ENCODE data around the gene F8. TPM values are rescaled to one million over a fixed set of nuclear protein-coding genes. Genes with fewer than 3 reads are reported as not detected.

Gene F8
- total and polyA plus RNA-seq, 12 donors: 13.4 to 78.1 (median 38.6) TPM

GRCh38 chrX:155026727-155027508 is 4.4 kb upstream of the F8 start, which contains the start of gene FUNDC2:
Gene FUNDC2, plus strand, starts transcription at chrX:155026844. Its CDS starts 95 bp downstream, at chrX:155026939.
- Histone ChIP-seq H3K27me3 (no peaks in the 10 kb centered on the region), H3K27ac (peak within 1 kb of the TSS; percentile 89 to 98 (median 97)), H3K4me3 (peak within 1 kb of the TSS in 3 of 4 donors; percentile 26 to 68 (median 61)), H3K36me3 (replicated peaks in 1 of 2) (no peaks in the 10 kb centered on the region), H3K9me3 (replicated peaks in 1 of 3) (no peaks in the 10 kb centered on the region), H3K4me1 (replicated peaks in 1 of 2) (peaks cover 0 to 14% of the 10 kb centered on the region in 2 donors)
- TF ChIP-seq POLR2A (IDR thresholded peaks at IDR 0.05): peak; percentile 82 to 85
- TF ChIP-seq, protein P1, sequence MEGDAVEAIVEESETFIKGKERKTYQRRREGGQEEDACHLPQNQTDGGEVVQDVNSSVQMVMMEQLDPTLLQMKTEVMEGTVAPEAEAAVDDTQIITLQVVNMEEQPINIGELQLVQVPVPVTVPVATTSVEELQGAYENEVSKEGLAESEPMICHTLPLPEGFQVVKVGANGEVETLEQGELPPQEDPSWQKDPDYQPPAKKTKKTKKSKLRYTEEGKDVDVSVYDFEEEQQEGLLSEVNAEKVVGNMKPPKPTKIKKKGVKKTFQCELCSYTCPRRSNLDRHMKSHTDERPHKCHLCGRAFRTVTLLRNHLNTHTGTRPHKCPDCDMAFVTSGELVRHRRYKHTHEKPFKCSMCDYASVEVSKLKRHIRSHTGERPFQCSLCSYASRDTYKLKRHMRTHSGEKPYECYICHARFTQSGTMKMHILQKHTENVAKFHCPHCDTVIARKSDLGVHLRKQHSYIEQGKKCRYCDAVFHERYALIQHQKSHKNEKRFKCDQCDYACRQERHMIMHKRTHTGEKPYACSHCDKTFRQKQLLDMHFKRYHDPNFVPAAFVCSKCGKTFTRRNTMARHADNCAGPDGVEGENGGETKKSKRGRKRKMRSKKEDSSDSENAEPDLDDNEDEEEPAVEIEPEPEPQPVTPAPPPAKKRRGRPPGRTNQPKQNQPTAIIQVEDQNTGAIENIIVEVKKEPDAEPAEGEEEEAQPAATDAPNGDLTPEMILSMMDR (IDR thresholded peaks at IDR 0.05): no peak
- 0 to 35% (median 15%) methylated on average over 14 to 82 of the region's 82 CpGs for WGBS, 4 donors
- peak; percentile 93 to 97 (median 95) for DNase-seq
- intact Hi-C loops (cut with DNase I): no loop called here

GRCh38 chrX:155026420-155026726 is 3.9 kb upstream of the F8 start:
- 1 to 36% (median 15%) methylated on average over 7 to 16 of the region's 16 CpGs for WGBS, 4 donors
- intact Hi-C loops (cut with DNase I): no loop called here

DNA sequence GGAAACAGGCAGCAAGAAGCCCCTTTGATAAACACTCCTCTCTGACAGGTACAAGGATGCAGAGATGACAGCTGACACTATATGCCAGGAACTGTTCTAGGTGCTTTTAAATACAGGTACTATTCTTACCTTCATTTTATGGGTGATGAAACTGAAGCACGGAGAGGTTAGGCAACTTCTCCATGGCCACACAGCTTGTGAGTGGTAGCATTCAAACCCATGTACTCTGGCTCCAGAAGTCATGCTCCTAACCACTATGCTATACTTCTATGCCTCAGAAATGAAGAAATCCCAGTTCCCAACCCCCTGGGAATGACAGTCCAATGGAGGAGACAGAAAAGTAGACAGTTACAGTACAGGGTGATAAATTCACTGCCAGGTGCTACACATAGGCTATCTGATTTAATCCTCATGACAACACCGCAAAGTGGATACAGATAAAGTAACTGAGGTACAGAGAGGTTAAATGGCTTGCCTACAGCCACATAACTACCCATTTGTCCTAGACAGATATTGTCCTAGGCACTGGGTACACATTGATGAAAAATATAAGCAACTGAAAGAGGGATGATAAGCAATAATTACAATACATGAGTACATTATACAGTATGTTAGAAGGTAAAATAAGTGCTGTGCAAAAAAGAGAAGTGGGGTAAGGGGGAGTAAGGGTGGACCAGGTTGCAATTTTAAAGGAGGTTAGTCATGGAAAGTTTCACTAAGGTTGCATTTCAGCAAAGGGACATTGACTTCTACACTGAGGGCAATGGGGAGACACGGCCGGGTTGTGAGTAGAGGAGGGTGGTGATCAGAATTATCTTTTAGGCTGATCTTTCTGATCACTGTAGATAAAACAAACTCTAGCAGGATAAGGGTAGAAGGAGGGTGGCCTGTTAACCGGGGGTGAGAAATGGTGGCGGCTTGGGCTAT is 1.6 kb upstream of the F8 start:
- Histone ChIP-seq H3K4me3 (no peak overlapping the region), H3K4me1 (replicated peaks in 1 of 2) (peaks cover 0 to 14% of the 10 kb centered on the region in 2 donors), H3K27me3 (no peaks in the 10 kb centered on the region), H3K27ac (no peak overlapping the region), H3K9me3 (replicated peaks in 1 of 3) (no peaks in the 10 kb centered on the region), H3K36me3 (replicated peaks in 1 of 2) (no peaks in the 10 kb centered on the region)
- no peak for DNase-seq
- TF ChIP-seq, protein P1 (IDR thresholded peaks at IDR 0.05): no peak
- no peak for TF ChIP-seq POLR2A (IDR thresholded peaks at IDR 0.05)
- 84 to 96% (median 92%) methylated on average over 5 to 6 of the region's 6 CpGs for WGBS, 4 donors
- intact Hi-C loops (cut with DNase I): no loop called here

More at GRCh38 chrX:155026420-155026726, 3.9 kb upstream of the F8 start:
- H3K27ac ChIP-seq: peak overlapping the region; percentile 76 to 98 (median 96)
- peaks cover 0 to 14% of the 10 kb centered on the region in 2 donors for H3K4me1 ChIP-seq (replicated peaks in 1 of 2)
- peak overlapping the region in 2 of 4 donors; percentile 6 to 61 for H3K4me3 ChIP-seq
- DNase-seq: no peak
- H3K36me3 ChIP-seq (replicated peaks in 1 of 2): no peaks in the 10 kb centered on the region
- H3K9me3 ChIP-seq (replicated peaks in 1 of 3): no peaks in the 10 kb centered on the region
- no peaks in the 10 kb centered on the region for H3K27me3 ChIP-seq
- TF ChIP-seq POLR2A (IDR thresholded peaks at IDR 0.05): no peak
- TF ChIP-seq, protein P1 (IDR thresholded peaks at IDR 0.05): no peak

GRCh38 chrX:155020591-155020990 is 1.9 kb downstream of the F8 start:
- H3K36me3 ChIP-seq (replicated peaks in 1 of 2): no peaks in the 10 kb centered on the region
- H3K27ac ChIP-seq: no peak overlapping the region
- H3K4me3 ChIP-seq: no peak overlapping the region
- H3K4me1 ChIP-seq (replicated peaks in 1 of 2): no peaks in the 10 kb centered on the region
- DNase-seq: no peak
- WGBS, 4 donors: 77 to 85% (median 82%) methylated on average over 3 of the region's 3 CpGs
- no peaks in the 10 kb centered on the region for H3K27me3 ChIP-seq
- intact Hi-C loops (cut with DNase I): no loop called here
- no peak for TF ChIP-seq POLR2A (IDR thresholded peaks at IDR 0.05)
- TF ChIP-seq, protein P1 (IDR thresholded peaks at IDR 0.05): no peak
- no peaks in the 10 kb centered on the region for H3K9me3 ChIP-seq (replicated peaks in 1 of 3)
